ENCODE results near the gene ACTL9. TPM values are rescaled to one million over a fixed set of nuclear protein-coding genes. Genes with fewer than 3 reads are reported as not detected.
"Not testable (repeated sequence)": the region's sequence is repeated elsewhere in the genome, so short reads cannot be mapped to it uniquely, and the experiment has no call there.

ACTL9 gene
- total RNA-seq: not detected
- not detected for polyA plus RNA-seq (2013, experiment 1 of 2)
- not detected for polyA plus RNA-seq (2013, experiment 2 of 2)
- long read RNA-seq, experiment 1: 0 reads
- long read RNA-seq, experiment 2: 0 reads
- long read RNA-seq, experiment 3: 0 reads
- long read RNA-seq, experiment 4: 0 reads

DNA sequence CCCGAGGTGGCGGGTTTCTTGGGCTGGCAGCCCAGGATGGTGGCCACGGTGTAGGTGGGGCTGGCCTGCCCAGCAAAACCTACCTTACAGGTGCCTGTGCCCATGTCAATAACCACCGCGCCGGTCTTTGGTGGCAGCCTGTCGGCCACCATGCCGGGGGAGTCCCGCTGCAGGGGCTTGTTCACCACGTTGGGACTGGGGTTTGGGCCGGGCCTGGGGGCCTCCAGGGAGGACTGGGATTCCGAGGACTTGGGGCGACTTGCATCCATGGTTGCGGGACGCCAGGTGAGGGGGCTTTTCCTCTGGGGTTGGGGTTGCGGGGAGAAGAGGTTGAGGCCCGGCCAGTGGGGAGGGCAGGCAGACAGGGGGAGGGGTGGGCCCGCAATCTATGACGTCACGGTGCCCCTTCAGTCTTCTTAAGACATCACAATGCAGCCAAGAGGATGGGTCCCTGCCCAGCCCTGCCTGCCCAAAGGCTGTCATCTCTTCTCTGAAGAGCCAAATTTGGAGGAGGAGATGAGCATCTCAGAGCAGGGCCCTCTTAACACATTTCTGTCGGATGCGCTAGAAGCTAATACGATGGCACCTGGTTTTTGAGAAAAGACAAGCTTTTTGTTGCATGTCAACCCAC, at the start of gene ACTL9:
ACTL9 (minus strand) TSS at position 363 of the 631 bp plus-strand sequence; CDS start at position 269, 94 bp downstream.
- Histone ChIP-seq H3K27me3 (ENCODE audit: control insufficient read depth, insufficient read depth, low read length, poor library complexity, severe bottlenecking) (no peaks in the 10 kb centered on the region), H3K9ac (ENCODE audit: extremely low read depth, low read length, poor library complexity, severe bottlenecking) (no peak within 1 kb of the TSS), H3K4me1 (ENCODE audit: control insufficient read depth, insufficient read depth, low read length) (no peaks in the 10 kb centered on the region), H3K4me3 (ENCODE audit: low read length) (no peak within 1 kb of the TSS), H3K27ac (ENCODE audit: low read depth, low read length) (no peak within 1 kb of the TSS), H3K36me3 (ENCODE audit: control insufficient read depth, insufficient read depth, low read length) (no peaks in the 10 kb centered on the region), H3K9me3 (ENCODE audit: control insufficient read depth, low read length) (no peaks in the 10 kb centered on the region)
- Mint-ChIP-seq H3K4me1 (no peaks in the 10 kb centered on the region), H3K9me3 (peaks cover 4% of the 10 kb centered on the region), H3K27ac (no peak within 1 kb of the TSS), H3K4me3 (no peak within 1 kb of the TSS), H3K36me3 (ENCODE audit: low read depth) (no peaks in the 10 kb centered on the region), H3K27me3 (ENCODE audit: insufficient read depth) (peaks cover 28% of the 10 kb centered on the region)
- DNase-seq: no peak
- whole genome bisulfite sequencing, 2 experiments (ENCODE audit: insufficient coverage in 1 of 2, insufficient read length in 1 of 2): 69 to 80% methylated on average over 18 to 22 of the region's 23 CpGs
- TF ChIP-seq, protein P1, sequence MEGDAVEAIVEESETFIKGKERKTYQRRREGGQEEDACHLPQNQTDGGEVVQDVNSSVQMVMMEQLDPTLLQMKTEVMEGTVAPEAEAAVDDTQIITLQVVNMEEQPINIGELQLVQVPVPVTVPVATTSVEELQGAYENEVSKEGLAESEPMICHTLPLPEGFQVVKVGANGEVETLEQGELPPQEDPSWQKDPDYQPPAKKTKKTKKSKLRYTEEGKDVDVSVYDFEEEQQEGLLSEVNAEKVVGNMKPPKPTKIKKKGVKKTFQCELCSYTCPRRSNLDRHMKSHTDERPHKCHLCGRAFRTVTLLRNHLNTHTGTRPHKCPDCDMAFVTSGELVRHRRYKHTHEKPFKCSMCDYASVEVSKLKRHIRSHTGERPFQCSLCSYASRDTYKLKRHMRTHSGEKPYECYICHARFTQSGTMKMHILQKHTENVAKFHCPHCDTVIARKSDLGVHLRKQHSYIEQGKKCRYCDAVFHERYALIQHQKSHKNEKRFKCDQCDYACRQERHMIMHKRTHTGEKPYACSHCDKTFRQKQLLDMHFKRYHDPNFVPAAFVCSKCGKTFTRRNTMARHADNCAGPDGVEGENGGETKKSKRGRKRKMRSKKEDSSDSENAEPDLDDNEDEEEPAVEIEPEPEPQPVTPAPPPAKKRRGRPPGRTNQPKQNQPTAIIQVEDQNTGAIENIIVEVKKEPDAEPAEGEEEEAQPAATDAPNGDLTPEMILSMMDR (conservative IDR thresholded peaks at IDR 0.05): no peak

GRCh38 chr19:8739291-8740065, 40.9 kb upstream of the ACTL9 start:
- H3K36me3 ChIP-seq (ENCODE audit: control insufficient read depth, insufficient read depth, low read length); H3K27ac Mint-ChIP-seq; H3K4me1 ChIP-seq (ENCODE audit: control insufficient read depth, insufficient read depth, low read length); H3K9ac ChIP-seq (ENCODE audit: extremely low read depth, low read length, poor library complexity, severe bottlenecking); H3K27ac ChIP-seq (ENCODE audit: low read depth, low read length); H3K4me3 ChIP-seq (ENCODE audit: low read length); DNase-seq; H3K4me3 Mint-ChIP-seq; H3K4me1 Mint-ChIP-seq; H3K27me3 Mint-ChIP-seq (ENCODE audit: insufficient read depth); H3K27me3 ChIP-seq (ENCODE audit: control insufficient read depth, insufficient read depth, low read length, poor library complexity, severe bottlenecking); H3K36me3 Mint-ChIP-seq (ENCODE audit: low read depth): not testable (repeated sequence)
- 88 to 95% methylated on average over 8 to 27 of the region's 55 CpGs for WGBS, 2 experiments (ENCODE audit: insufficient coverage in 1 of 2, insufficient read length in 1 of 2)
- H3K9me3 ChIP-seq (ENCODE audit: control insufficient read depth, low read length): peaks cover 11% of the 10 kb centered on the region
- peaks cover 53% of the 10 kb centered on the region for H3K9me3 Mint-ChIP-seq

- H3K27ac ChIP-seq (ENCODE audit: low read depth, low read length): no peak overlapping the region
- no peak for DNase-seq
- no peak overlapping the region for H3K4me3 Mint-ChIP-seq
- 84% methylated on average over 6 of the region's 8 CpGs; no CpG with 5 or more reads in 1 of the 2 experiments for WGBS, 2 experiments (ENCODE audit: insufficient coverage in 1 of 2, insufficient read length in 1 of 2)
- H3K27me3 Mint-ChIP-seq (ENCODE audit: insufficient read depth): no peaks in the 10 kb centered on the region
- no peaks in the 10 kb centered on the region for H3K4me1 ChIP-seq (ENCODE audit: control insufficient read depth, insufficient read depth, low read length)
- no peaks in the 10 kb centered on the region for H3K4me1 Mint-ChIP-seq
- TF ChIP-seq, protein P1 (conservative IDR thresholded peaks at IDR 0.05): no peak
- H3K4me3 ChIP-seq (ENCODE audit: low read length): no peak overlapping the region
- H3K36me3 Mint-ChIP-seq (ENCODE audit: low read depth): no peaks in the 10 kb centered on the region
- peaks cover 11% of the 10 kb centered on the region for H3K9me3 ChIP-seq (ENCODE audit: control insufficient read depth, low read length)
- H3K27me3 ChIP-seq (ENCODE audit: control insufficient read depth, insufficient read depth, low read length, poor library complexity, severe bottlenecking): no peaks in the 10 kb centered on the region
- no peak overlapping the region for H3K27ac Mint-ChIP-seq
- no peaks in the 10 kb centered on the region for H3K36me3 ChIP-seq (ENCODE audit: control insufficient read depth, insufficient read depth, low read length)
- H3K9me3 Mint-ChIP-seq: peaks cover 63% of the 10 kb centered on the region
- no peak overlapping the region for H3K9ac ChIP-seq (ENCODE audit: extremely low read depth, low read length, poor library complexity, severe bottlenecking)
Measured at GRCh38 chr19:8738377-8738776, 39.8 kb upstream of the ACTL9 start.

Measured in endodermal cell (in vitro differentiated cells).